Stimulated activated CD8-positive, alpha-beta memory T cell treated with anti-CD3 and anti-CD28 coated beads, Interleukin-2, amount 100 ng/mL, for 1 hour (primary cell): ENCODE data around the gene UNC79.

ENCODE experiments used
- DNase-seq, 2 donors: peaks; one replicate each; pipeline ENCODE4 v3.0.0-alpha.2; 2020; ENCODE audit warnings: low read depth in 2 of 2

UNC79 gene

DNA sequence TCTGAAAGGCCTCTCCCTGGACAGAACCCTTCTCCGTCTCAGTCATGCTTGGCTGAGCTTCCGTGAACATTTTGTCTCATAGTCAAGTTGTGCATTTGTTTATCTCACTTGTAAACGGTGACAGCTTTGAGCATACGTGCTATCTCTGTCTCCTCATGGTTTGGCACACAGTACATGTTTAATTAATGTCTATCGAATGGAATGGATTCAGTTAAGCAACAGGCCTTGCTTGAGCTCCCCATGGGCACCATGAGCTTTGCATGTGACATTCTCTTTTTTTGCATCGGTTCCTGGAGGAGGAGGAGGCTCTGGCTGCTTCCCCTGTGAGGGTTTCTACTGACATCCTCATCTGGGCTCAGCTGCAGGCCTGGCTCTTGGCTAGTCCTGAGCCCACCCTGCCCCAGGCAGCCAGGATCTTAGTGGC, 277.6 kb downstream of the UNC79 start:
- DNase-seq, result no peak

DNA sequence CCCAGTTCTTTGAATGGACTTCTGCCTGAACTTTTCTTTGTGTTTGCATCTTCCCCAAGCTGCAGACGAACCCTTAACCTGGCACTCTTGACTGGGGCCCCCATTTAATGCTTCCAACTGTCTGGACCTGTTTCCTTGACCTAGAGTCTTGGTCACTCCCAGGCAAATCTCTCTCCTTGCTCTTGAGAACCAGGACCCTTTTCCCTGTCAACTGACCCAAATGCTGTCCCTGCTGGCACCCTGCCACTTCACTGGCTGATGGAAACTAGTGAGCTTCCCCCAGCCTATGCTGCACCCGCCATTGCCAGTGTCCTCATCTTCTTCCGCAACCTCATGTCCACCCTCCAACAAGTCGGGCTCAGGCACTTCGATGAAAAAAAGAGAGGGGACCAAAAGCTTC, 278.1 kb downstream of the UNC79 start:
- no peak for DNase-seq

- no peak for DNase-seq
These were observed 278.5 kb downstream of the UNC79 start for GRCh38 chr14:93709249-93709648.

- no peak for DNase-seq
These were observed 281.5 kb downstream of the UNC79 start for GRCh38 chr14:93712079-93712837.

DNA sequence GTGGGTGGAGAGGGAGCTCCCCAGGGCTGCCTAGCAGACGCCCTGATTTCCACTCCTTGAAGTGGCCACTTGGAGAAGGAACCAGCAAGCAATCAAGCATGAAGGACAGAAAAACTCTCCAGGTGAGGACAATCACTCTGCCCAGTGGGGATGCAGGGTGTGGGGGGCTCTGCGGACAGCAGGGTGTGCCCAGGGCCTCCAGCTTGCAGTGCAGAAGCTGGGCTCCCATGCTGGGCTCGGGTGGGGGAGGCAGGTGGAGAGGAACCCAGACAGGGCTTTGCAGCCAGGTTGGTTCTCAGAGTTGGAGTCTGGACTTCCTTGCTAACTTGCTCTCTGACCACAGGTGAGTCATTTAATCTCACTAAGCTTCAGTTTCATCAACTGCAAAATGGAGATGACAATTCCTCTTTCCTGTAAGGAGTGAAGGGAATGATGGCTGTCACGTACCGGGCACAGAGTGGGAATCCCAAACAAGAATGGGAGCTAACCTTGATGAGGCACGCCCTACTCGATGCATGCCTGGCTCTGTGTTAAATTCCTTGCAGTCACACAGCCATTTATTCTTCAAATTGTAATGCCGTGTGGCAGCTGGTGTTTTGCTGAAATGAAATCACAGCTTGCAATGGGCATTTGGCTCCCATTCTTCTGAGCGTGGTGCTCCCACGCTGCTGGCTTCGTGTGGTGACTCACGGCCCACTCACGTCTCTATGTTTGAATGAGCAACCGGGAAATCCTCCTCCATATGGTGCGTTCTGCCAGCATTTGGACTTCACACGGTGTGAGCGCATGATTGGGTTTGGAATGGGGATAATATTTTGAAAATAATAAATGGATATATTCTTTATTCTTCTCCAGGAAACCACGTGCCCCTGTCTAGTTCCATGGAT, 282.3 kb downstream of the UNC79 start:
- no peak for DNase-seq

GRCh38 chr14:93713726-93714405, 283.1 kb downstream of the UNC79 start:
- no peak for DNase-seq

GRCh38 chr14:93714605-93715004, 283.9 kb downstream of the UNC79 start:
- DNase-seq, result no peak

- no peak for DNase-seq
These were observed 284.7 kb downstream of the UNC79 start for GRCh38 chr14:93715279-93715927.

- no peak for DNase-seq
These were observed 285.4 kb downstream of the UNC79 start for GRCh38 chr14:93716002-93716745.

GRCh38 chr14:93716746-93717667, 286.3 kb downstream of the UNC79 start:
- DNase-seq, result no peak

- no peak for DNase-seq
These were observed 287.1 kb downstream of the UNC79 start for GRCh38 chr14:93717668-93718320.

GRCh38 chr14:93719256-93719655, 288.5 kb downstream of the UNC79 start:
- DNase-seq, result no peak

DNA sequence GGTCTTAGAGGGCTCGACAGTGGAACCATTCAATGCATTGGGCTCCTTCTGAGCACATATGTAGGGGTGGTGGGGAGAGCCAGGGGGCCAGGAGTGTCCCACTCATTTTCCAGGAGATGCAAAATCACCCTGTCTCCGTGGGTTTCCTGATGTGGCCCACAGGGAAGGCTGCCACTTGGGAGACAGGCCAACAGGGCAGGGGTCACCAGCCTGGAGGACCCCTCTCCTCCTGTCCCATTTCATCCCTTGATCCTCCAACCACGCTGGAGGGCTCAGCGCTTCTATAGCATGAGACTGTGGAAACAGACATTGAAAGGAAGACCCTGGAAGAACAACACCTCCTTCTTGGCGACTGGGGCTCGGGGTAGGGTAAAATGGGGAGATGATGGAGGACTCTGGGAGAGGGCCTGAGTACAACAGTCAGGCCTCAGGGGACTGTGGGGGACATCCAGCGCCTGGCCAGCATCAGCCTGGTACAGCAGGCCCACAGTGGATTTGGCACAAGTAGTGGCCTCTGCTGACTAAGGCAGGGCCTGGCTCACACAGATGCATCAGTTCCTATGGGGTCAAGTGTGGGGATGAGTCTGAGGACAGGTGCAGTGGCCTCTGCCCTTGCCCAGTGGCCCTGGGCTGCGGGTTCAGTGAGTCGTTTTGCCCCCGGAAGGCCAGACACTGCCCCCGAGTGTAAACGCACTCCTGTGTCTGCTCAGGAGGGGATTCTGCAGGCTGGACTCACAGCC, 289.5 kb downstream of the UNC79 start:
- DNase-seq, result no peak

DNA sequence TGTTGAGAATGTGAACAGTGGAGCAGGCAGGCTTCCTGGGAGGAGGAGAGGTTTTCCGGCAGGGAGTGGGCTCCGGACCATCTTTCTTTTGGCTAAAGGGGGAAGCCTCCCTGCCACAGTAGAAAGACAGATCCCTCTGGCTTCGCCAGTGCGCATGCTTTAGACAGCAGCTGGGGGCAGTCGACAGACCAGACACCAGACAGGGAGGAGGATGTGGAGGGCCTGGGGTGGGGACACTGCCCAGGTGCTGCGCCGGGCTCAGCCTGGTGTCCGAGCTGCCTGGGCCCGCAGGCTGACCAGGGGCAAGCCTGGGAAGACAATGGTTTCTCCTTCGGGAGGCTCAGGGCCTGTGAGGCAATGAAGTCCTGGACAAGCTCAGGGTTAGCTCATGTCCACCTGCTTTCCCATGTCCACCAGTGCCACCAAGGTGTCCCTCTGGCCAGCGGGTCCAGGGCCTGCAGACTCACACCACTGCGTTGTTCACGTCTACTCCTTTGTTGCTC, 290.3 kb downstream of the UNC79 start:
- DNase-seq, result no peak

- no peak for DNase-seq
These were observed 292.3 kb downstream of the UNC79 start for GRCh38 chr14:93723001-93723400.

DNA sequence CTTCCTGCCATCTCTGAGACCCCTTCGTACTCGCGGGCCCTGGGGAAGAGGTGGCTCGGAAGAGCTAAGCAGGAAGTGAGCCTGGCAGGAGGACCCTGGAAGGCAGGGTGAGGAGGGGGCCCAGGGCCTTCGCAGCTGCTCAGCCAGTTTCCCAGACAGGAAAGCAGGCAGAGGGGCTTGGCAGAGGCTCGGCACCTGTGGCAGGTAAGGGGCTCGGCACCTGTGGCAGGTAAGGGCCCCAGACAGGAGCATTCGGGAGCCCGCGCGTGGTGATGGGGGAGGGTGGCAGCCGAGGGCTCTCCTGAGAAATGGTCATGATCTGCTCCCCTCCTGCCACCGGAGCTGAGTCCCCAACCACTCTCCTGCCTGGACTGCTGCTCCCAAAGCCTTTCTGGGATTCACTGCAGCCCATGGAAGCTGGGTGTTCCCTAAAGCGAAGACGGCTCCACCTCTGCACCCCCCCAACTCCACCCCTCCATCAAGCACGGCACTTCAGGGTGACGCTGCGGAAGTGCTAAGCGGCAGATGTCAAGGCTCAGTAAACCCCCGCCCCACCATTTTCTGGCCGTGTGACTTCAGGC, 294.4 kb downstream of the UNC79 start:
- no peak for DNase-seq

DNA sequence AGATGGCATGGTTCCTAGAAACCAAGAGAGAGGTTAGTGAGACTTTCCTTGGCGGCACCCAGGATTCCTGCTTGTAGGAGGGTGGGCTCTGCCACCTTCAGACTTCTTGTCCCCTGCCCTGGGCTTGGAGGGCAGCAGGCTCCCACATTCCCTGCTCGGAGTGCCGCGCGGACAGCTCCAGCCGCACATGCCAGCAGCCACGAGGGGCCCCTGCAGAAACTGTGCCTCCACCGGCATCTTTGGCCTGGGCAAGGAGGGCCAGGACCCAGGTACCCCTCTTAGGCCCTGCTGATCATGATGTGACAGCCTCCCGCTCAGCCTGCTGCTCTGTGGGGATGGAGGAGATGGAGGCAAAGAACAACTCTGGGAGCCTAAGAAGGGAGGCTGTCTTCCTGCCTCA, 295.3 kb downstream of the UNC79 start:
- no peak for DNase-seq

GRCh38 chr14:93727039-93727740, 296.5 kb downstream of the UNC79 start:
- DNase-seq, result no peak
